GM12878 (cell line): Measurements from ENCODE around the gene COQ4. TPM values are rescaled to one million over a fixed set of nuclear protein-coding genes. Genes with fewer than 3 reads are reported as not detected.

ENCODE experiments used
- ASH2L ChIP-seq: fragments of 300-600, 200-600 bp; sonication (generic); IDR thresholded peaks from 2 replicates; pipeline ENCODE4 v1.6.1; 2017; ENCODE audit warnings: low read depth, mild to moderate bottlenecking, borderline replicate concordance
- BHLHE40 ChIP-seq, 2 experiments: fragments of 450-650 bp in 1 of 2; IDR thresholded peaks; 2 replicates each; pipeline ENCODE4 v1.6.1; 2011 to 2017; ENCODE audit warnings: low read depth in 2 of 2, borderline replicate concordance in 1 of 2, improper control_type of control experiment in 1 of 2, low read length in 1 of 2, mild to moderate bottlenecking in 1 of 2
- BMI1 ChIP-seq: fragments of 450-650 bp; IDR thresholded peaks from 2 replicates; pipeline ENCODE4 v1.6.1; 2016; ENCODE audit warnings: mild to moderate bottlenecking, moderate library complexity, borderline replicate concordance
- CREB1 ChIP-seq: IDR thresholded peaks from 2 replicates; pipeline ENCODE4 v1.6.1; 2012; ENCODE audit warnings: low read depth, mild to moderate bottlenecking, inconsistent platforms
- ETV6 ChIP-seq, 2 experiments: fragments of 450-650 bp in 1 of 2; IDR thresholded peaks in 1 of 2; conservative IDR thresholded peaks in 1 of 2; 2 replicates each; pipeline ENCODE4 v1.6.1; 2014; ENCODE audit warnings: antibody characterized with exemption in 1 of 2, borderline replicate concordance in 1 of 2, low read depth in 1 of 2, mild to moderate bottlenecking in 1 of 2, moderate library complexity in 1 of 2
- FOXK2 ChIP-seq: fragments of 450-650 bp; IDR thresholded peaks from 2 replicates; pipeline ENCODE4 v1.6.1; 2017; ENCODE audit warnings: mild to moderate bottlenecking, moderate library complexity
- GATAD2B ChIP-seq: fragments of 450-650 bp; conservative IDR thresholded peaks from 2 replicates; pipeline ENCODE4 v1.6.1; 2017; ENCODE audit warnings: low read depth, mild to moderate bottlenecking, moderate library complexity
- HCFC1 ChIP-seq: fragments of 150-350 bp; IDR thresholded peaks from 2 replicates; pipeline ENCODE4 v1.6.1; 2014; ENCODE audit warnings: low read length
- KLF5 ChIP-seq: fragments of 450-650 bp; IDR thresholded peaks from 2 replicates; pipeline ENCODE4 v1.6.1; 2014; ENCODE audit warnings: mild to moderate bottlenecking; ENCODE audit not compliant: partially characterized antibody
- MEF2A ChIP-seq: IDR thresholded peaks from 2 replicates; pipeline ENCODE4 v1.6.1; 2011; ENCODE audit warnings: low read depth, mild to moderate bottlenecking, low read length, moderate library complexity; ENCODE audit not compliant: insufficient read depth
- MTA2 ChIP-seq: fragments of 450-650 bp; IDR thresholded peaks from 2 replicates; pipeline ENCODE4 v1.6.1; 2016; ENCODE audit warnings: low read depth, mild to moderate bottlenecking, moderate library complexity
- MXI1 ChIP-seq: fragments of 150-350 bp; IDR thresholded peaks from 2 replicates; pipeline ENCODE4 v1.6.1; 2011; ENCODE audit warnings: low read depth, mild to moderate bottlenecking, inconsistent platforms, low read length, improper control_type of control experiment
- NBN ChIP-seq: fragments of 450-650 bp; IDR thresholded peaks from 2 replicates; pipeline ENCODE4 v1.6.1; 2016
- NKRF ChIP-seq: fragments of 450-650 bp; conservative IDR thresholded peaks from 2 replicates; pipeline ENCODE4 v1.6.1; 2017; ENCODE audit warnings: mild to moderate bottlenecking, moderate library complexity
- NRF1 ChIP-seq: conservative IDR thresholded peaks from 2 replicates; pipeline ENCODE4 v1.6.1; 2011; ENCODE audit warnings: mild to moderate bottlenecking, low read depth, low read length, improper control_type of control experiment
- PML ChIP-seq: IDR thresholded peaks from 2 replicates; pipeline ENCODE4 v1.6.1; 2012; ENCODE audit warnings: low read length, inconsistent platforms
- POLR2AphosphoS2 ChIP-seq: IDR thresholded peaks from 2 replicates; pipeline ENCODE4 v1.6.1; 2011; ENCODE audit warnings: low read depth, mild to moderate bottlenecking, low read length, improper control_type of control experiment, moderate library complexity
- RELB ChIP-seq: fragments of 450-650 bp; IDR thresholded peaks from 2 replicates; pipeline ENCODE4 v1.6.1; 2017; ENCODE audit warnings: low read depth, mild to moderate bottlenecking, moderate library complexity
- SIX5 ChIP-seq: IDR thresholded peaks from 2 replicates; pipeline ENCODE4 v1.6.1; 2011; ENCODE audit warnings: mild to moderate bottlenecking, low read depth, low read length, moderate library complexity; ENCODE audit not compliant: severe bottlenecking
- SUPT20H ChIP-seq: IDR thresholded peaks from 2 replicates; pipeline ENCODE4 v1.6.1; 2011; ENCODE audit warnings: low read depth, mild to moderate bottlenecking, low read length, moderate library complexity, borderline replicate concordance; ENCODE audit not compliant: control insufficient read depth
- TCF3 ChIP-seq: IDR thresholded peaks from 2 replicates; pipeline ENCODE4 v1.6.1; 2012; ENCODE audit warnings: low read depth, mild to moderate bottlenecking, low read length, borderline replicate concordance; ENCODE audit not compliant: insufficient read depth
- USF2 ChIP-seq: IDR thresholded peaks from 2 replicates; pipeline ENCODE4 v1.6.1; 2011; ENCODE audit warnings: low read depth, low read length, improper control_type of control experiment, borderline replicate concordance
- ZNF622 ChIP-seq: fragments of 450-650 bp; IDR thresholded peaks from 2 replicates; pipeline ENCODE4 v1.6.1; 2017; ENCODE audit warnings: mild to moderate bottlenecking, inconsistent platforms
- polyA plus RNA-seq, 11 experiments: library from polyadenylated mRNA; depleted of rRNA in 4 of 11; unstranded in 6 of 11; stranded (reverse) in 5 of 11; fragments of >200 nt; fragmentation: Nextera tagmentation in 4 of 11; fragmentation: Illumina TruSeq in 1 of 11; extraction: Ambion mirVana in 4 of 11; extraction: Trizol in 1 of 11; gene quantifications; 1 replicate in 1 of 11; 2 replicates in 10 of 11; pipeline versions ENCODE4 v1.2.1 to v1.2.3, GENCODE V29; 2011 to 2016; ENCODE audit warnings: inconsistent platforms in 2 of 11, missing spikeins in 2 of 11, low read depth in 1 of 11
- total RNA-seq, 4 experiments: library from RNA; depleted of rRNA in 3 of 4; stranded (reverse); fragments of >200 nt in 3 of 4; fragmentation: Illumina TruSeq in 1 of 4; extraction: Trizol in 1 of 4; gene quantifications; 2 replicates each; pipeline versions ENCODE4 v1.2.1 to v1.2.3, GENCODE V29; 2013 to 2021
- TF ChIP-seq, protein P1 (sequence below): IDR thresholded peaks from 2 replicates; pipeline ENCODE4 v1.6.1; 2012; ENCODE audit warnings: mild to moderate bottlenecking, low read depth, low read length

COQ4 gene
- total and polyA plus RNA-seq, 10 of the 15 experiments (the other 5 are each of a cell fraction or from before 2014, with no cell fraction given) = 3.8 to 64.1 (median 38.6) TPM

GRCh38 chr9:128292009-128292408, 30.6 kb upstream of the COQ4 start (continued):
- TF ChIP-seq ZNF622 (no peak), SIX5 (no peak), NBN (0 out of 2 replicates have a peak, but pooled peaks have one; percentile 32), ETV6 (conservative IDR thresholded peaks at IDR 0.05 in 1 of 2, IDR thresholded peaks at IDR 0.05 in 1 of 2; ENCODE audit: borderline replicate concordance in 1 of 2, low read depth in 1 of 2) (no peak), RELB (no peak), MEF2A (no peak), MXI1 (no peak), TCF3 (no peak), GATAD2B (no peak), FOXK2 (no peak), BHLHE40 (IDR thresholded peaks at IDR 0.05; ENCODE audit: borderline replicate concordance in 1 of 2, low read depth in 2 of 2, low read length in 1 of 2) (0 out of 4 replicates have a peak, but pooled peaks of 1 of the 2 experiments have one; percentile 25), PML (no peak), KLF5 (no peak), CREB1 (no peak), POLR2AphosphoS2 (no peak), ASH2L (no peak), NKRF (no peak), NRF1 (no peak), USF2 (no peak), MTA2 (peak; percentile 94), BMI1 (no peak), SUPT20H (no peak), HCFC1 (no peak)
- TF ChIP-seq, protein P1, sequence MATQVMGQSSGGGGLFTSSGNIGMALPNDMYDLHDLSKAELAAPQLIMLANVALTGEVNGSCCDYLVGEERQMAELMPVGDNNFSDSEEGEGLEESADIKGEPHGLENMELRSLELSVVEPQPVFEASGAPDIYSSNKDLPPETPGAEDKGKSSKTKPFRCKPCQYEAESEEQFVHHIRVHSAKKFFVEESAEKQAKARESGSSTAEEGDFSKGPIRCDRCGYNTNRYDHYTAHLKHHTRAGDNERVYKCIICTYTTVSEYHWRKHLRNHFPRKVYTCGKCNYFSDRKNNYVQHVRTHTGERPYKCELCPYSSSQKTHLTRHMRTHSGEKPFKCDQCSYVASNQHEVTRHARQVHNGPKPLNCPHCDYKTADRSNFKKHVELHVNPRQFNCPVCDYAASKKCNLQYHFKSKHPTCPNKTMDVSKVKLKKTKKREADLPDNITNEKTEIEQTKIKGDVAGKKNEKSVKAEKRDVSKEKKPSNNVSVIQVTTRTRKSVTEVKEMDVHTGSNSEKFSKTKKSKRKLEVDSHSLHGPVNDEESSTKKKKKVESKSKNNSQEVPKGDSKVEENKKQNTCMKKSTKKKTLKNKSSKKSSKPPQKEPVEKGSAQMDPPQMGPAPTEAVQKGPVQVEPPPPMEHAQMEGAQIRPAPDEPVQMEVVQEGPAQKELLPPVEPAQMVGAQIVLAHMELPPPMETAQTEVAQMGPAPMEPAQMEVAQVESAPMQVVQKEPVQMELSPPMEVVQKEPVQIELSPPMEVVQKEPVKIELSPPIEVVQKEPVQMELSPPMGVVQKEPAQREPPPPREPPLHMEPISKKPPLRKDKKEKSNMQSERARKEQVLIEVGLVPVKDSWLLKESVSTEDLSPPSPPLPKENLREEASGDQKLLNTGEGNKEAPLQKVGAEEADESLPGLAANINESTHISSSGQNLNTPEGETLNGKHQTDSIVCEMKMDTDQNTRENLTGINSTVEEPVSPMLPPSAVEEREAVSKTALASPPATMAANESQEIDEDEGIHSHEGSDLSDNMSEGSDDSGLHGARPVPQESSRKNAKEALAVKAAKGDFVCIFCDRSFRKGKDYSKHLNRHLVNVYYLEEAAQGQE = no peak
